Sigmoid colon (tissue), 7 donors: ENCODE data around the gene NRG3. TPM values are rescaled to one million over a fixed set of nuclear protein-coding genes. Genes with fewer than 3 reads are reported as not detected.

Source experiments
- DNase-seq: peaks from one replicate; pipeline ENCODE4 v3.0.0-alpha.2; 2019
- H3K27ac ChIP-seq, 4 donors: fragments of 200-600 bp; sonication (generic); one replicate each; pipeline ENCODE4 v1.5.1; 2016 to 2019; ENCODE audit warnings: mild to moderate bottlenecking in 1 of 4
- H3K27me3 ChIP-seq, 3 donors: fragments of 200-600 bp; sonication (generic); one replicate each; pipeline ENCODE4 v1.5.1; 2019; ENCODE audit warnings: mild to moderate bottlenecking in 1 of 3
- H3K36me3 ChIP-seq, 4 donors: fragments of 200-600 bp; sonication (generic); one replicate each; pipeline ENCODE4 v1.5.1; 2016 to 2019
- H3K4me1 ChIP-seq, 4 donors: fragments of 200-600 bp; sonication (generic); one replicate each; pipeline ENCODE4 v1.5.1; 2017 to 2019
- H3K4me3 ChIP-seq, 4 donors: fragments of 200-600 bp; sonication (generic); one replicate each; pipeline ENCODE4 v1.5.1; 2017 to 2019; ENCODE audit warnings: mild to moderate bottlenecking in 2 of 4, moderate library complexity in 1 of 4
- H3K9me3 ChIP-seq, 4 donors: fragments of 200-600 bp in 3 of 4; sonication (generic) in 3 of 4; one replicate each; pipeline versions ENCODE4 v1.5.1 to v1.6.1; 2013 to 2019
- EP300 ChIP-seq, 4 donors: sonication (generic); formaldehyde crosslinking; IDR thresholded peaks; one replicate each; pipeline ENCODE4 v1.6.1; 2017; ENCODE audit warnings: antibody characterized with exemption in 4 of 4
- POLR2A ChIP-seq, 2 donors: fragments of 450-650 bp; IDR thresholded peaks; one replicate each; pipeline ENCODE4 v1.6.1; 2016; ENCODE audit warnings: antibody characterized with exemption in 2 of 2, mild to moderate bottlenecking in 2 of 2, moderate library complexity in 2 of 2
- POLR2AphosphoS5 ChIP-seq, 4 donors: sonication (generic); formaldehyde crosslinking; IDR thresholded peaks; one replicate each; pipeline ENCODE4 v1.6.1; 2017; ENCODE audit warnings: antibody characterized with exemption in 4 of 4
- WGBS, 2 donors: extraction: QIAGEN DNeasy Blood & Tissue Kit; methylation state at CpG; one replicate each; pipeline ENCODE4 v1.1.7; 2013; 5-methylcytosine and 5-hydroxymethylcytosine counted together
- intact Hi-C: fragments of 100-400 bp; cut with DNase I; formaldehyde crosslinking; loops from one replicate; pipeline ENCODE4 v1.15.1; 2023
- polyA plus RNA-seq, 3 donors: library from polyadenylated mRNA; stranded (reverse); fragments of 200-250 nt; gene quantifications; one replicate each; pipeline ENCODE4 v1.2.3, GENCODE V29; 2013
- total RNA-seq, 4 donors: library from RNA; depleted of rRNA; stranded (reverse); fragments of >200 nt; gene quantifications; one replicate each; pipeline ENCODE4 v1.1.0, GENCODE V29; 2016
- TF ChIP-seq, protein P1 (sequence below), 4 experiments: fragments of 450-650 bp in 3 of 4; fragments of 200-600 bp in 1 of 4; IDR thresholded peaks; one replicate each; pipeline ENCODE4 v1.5.1; 2016 to 2019; ENCODE audit warnings: antibody characterized with exemption in 4 of 4, mild to moderate bottlenecking in 3 of 4, moderate library complexity in 2 of 4
- donor health status: healthy with polysubstance abuse.
- donor health status: Bipolar disorder and iron deficiency.
- donor health status: healthy.

NRG3 gene
- total and polyA plus RNA-seq, 7 donors = 0.17 to 2.2 (median 0.82) TPM; not detected in 2

- WGBS, 2 donors = 90 to 93% methylated on average over 1 of the region's 1 CpG
- TF ChIP-seq, protein P1, sequence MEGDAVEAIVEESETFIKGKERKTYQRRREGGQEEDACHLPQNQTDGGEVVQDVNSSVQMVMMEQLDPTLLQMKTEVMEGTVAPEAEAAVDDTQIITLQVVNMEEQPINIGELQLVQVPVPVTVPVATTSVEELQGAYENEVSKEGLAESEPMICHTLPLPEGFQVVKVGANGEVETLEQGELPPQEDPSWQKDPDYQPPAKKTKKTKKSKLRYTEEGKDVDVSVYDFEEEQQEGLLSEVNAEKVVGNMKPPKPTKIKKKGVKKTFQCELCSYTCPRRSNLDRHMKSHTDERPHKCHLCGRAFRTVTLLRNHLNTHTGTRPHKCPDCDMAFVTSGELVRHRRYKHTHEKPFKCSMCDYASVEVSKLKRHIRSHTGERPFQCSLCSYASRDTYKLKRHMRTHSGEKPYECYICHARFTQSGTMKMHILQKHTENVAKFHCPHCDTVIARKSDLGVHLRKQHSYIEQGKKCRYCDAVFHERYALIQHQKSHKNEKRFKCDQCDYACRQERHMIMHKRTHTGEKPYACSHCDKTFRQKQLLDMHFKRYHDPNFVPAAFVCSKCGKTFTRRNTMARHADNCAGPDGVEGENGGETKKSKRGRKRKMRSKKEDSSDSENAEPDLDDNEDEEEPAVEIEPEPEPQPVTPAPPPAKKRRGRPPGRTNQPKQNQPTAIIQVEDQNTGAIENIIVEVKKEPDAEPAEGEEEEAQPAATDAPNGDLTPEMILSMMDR (IDR thresholded peaks at IDR 0.05) = no peak
- TF ChIP-seq POLR2A (IDR thresholded peaks at IDR 0.05) (no peak), EP300 (IDR thresholded peaks at IDR 0.05) (no peak), POLR2AphosphoS5 (IDR thresholded peaks at IDR 0.05) (no peak)
- Histone ChIP-seq H3K36me3 (no peaks in the 10 kb centered on the region), H3K4me3 (no peak overlapping the region), H3K4me1 (no peaks in the 10 kb centered on the region), H3K27ac (no peak overlapping the region), H3K27me3 (no peaks in the 10 kb centered on the region), H3K9me3 (no peaks in the 10 kb centered on the region)
- no peak for DNase-seq
- intact Hi-C loops = no loop called here
These were observed 563.3 kb downstream of the NRG3 start for GRCh38 chr10:82438277-82438676.

- Histone ChIP-seq H3K4me3 (no peak overlapping the region), H3K4me1 (no peaks in the 10 kb centered on the region), H3K36me3 (no peaks in the 10 kb centered on the region), H3K27ac (no peak overlapping the region), H3K9me3 (no peaks in the 10 kb centered on the region), H3K27me3 (no peaks in the 10 kb centered on the region)
- no peak for DNase-seq
- intact Hi-C loops = no loop called here
- TF ChIP-seq EP300 (IDR thresholded peaks at IDR 0.05) = no peak
- TF ChIP-seq, protein P1 (IDR thresholded peaks at IDR 0.05) = no peak
- TF ChIP-seq POLR2AphosphoS5 (IDR thresholded peaks at IDR 0.05) = no peak
- no peak for TF ChIP-seq POLR2A (IDR thresholded peaks at IDR 0.05)
These were observed 565.8 kb downstream of the NRG3 start for GRCh38 chr10:82440775-82441174.

- Histone ChIP-seq H3K36me3 (no peaks in the 10 kb centered on the region), H3K27me3 (no peaks in the 10 kb centered on the region), H3K9me3 (no peaks in the 10 kb centered on the region), H3K27ac (no peak overlapping the region), H3K4me1 (no peaks in the 10 kb centered on the region), H3K4me3 (no peak overlapping the region)
- intact Hi-C loops = no loop called here
- no peak for TF ChIP-seq EP300 (IDR thresholded peaks at IDR 0.05)
- TF ChIP-seq POLR2AphosphoS5 (IDR thresholded peaks at IDR 0.05) = no peak
- TF ChIP-seq, protein P1 (IDR thresholded peaks at IDR 0.05) = no peak
- TF ChIP-seq POLR2A (IDR thresholded peaks at IDR 0.05) = no peak
- 80 to 85% methylated on average over 3 of the region's 3 CpGs for WGBS, 2 donors
- no peak for DNase-seq
These were observed 577.1 kb downstream of the NRG3 start for GRCh38 chr10:82452046-82452445.

GRCh38 chr10:82452676-82453075 is 577.7 kb downstream of the NRG3 start:
- H3K27me3 ChIP-seq = no peaks in the 10 kb centered on the region
- H3K4me1 ChIP-seq = no peaks in the 10 kb centered on the region
- TF ChIP-seq EP300 (IDR thresholded peaks at IDR 0.05) = no peak
- TF ChIP-seq, protein P1 (IDR thresholded peaks at IDR 0.05) = no peak
- DNase-seq = no peak
- H3K9me3 ChIP-seq = no peaks in the 10 kb centered on the region
- H3K4me3 ChIP-seq = no peak overlapping the region
- WGBS, 2 donors = 4 to 26% methylated on average over 1 of the region's 1 CpG
- intact Hi-C loops = no loop called here
- H3K27ac ChIP-seq = no peak overlapping the region
- H3K36me3 ChIP-seq = no peaks in the 10 kb centered on the region

DNA sequence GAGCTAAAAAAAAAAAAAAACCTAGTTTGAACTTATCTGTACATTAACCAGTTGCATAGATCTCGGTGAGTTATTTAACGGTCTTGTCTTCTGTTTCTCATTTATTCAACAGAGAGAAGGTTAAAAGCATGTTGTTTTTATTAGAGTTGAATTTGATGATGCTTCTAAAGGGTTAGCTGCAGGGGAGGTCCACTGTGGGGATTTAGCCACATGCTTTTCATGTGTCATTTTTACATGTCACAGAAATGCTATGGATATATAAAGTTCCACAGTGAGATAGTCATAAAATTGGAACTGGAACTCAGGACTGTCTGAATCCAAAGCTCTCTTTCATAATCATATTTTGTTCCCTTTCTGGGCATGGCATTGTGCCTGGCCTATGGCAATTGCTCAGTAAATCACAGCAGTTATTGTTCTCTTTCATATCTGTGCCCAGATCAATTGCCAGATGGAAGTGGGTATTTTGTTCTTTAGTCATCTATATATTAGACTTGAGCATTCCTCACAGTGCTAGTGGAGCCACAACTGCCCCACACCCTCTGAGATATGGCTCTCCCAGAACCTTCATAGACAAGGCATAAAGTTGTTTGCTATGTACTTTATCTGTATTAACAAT is 578.8 kb downstream of the NRG3 start:
- no peak overlapping the region for H3K4me3 ChIP-seq
- H3K36me3 ChIP-seq = no peaks in the 10 kb centered on the region
- no peaks in the 10 kb centered on the region for H3K9me3 ChIP-seq
- 80 to 85% methylated on average over 2 of the region's 2 CpGs for WGBS, 2 donors
- no peak for TF ChIP-seq POLR2A (IDR thresholded peaks at IDR 0.05)
- TF ChIP-seq POLR2AphosphoS5 (IDR thresholded peaks at IDR 0.05) = no peak
- TF ChIP-seq, protein P1 (IDR thresholded peaks at IDR 0.05) = no peak
- TF ChIP-seq EP300 (IDR thresholded peaks at IDR 0.05) = no peak
- H3K27ac ChIP-seq = no peak overlapping the region
- H3K4me1 ChIP-seq = no peaks in the 10 kb centered on the region
- no peak for DNase-seq
- no peaks in the 10 kb centered on the region for H3K27me3 ChIP-seq
- intact Hi-C loops = no loop called here
